Measurements from ENCODE around the gene PCLO. TPM values are rescaled to one million over a fixed set of nuclear protein-coding genes. Genes with fewer than 3 reads are reported as not detected.
"Not testable (repeated sequence)": the region's sequence is repeated elsewhere in the genome, so short reads cannot be mapped to it uniquely, and the experiment has no call there.

PCLO gene
- total and polyA plus RNA-seq, 5 experiments from 2014 or later = not detected

DNA sequence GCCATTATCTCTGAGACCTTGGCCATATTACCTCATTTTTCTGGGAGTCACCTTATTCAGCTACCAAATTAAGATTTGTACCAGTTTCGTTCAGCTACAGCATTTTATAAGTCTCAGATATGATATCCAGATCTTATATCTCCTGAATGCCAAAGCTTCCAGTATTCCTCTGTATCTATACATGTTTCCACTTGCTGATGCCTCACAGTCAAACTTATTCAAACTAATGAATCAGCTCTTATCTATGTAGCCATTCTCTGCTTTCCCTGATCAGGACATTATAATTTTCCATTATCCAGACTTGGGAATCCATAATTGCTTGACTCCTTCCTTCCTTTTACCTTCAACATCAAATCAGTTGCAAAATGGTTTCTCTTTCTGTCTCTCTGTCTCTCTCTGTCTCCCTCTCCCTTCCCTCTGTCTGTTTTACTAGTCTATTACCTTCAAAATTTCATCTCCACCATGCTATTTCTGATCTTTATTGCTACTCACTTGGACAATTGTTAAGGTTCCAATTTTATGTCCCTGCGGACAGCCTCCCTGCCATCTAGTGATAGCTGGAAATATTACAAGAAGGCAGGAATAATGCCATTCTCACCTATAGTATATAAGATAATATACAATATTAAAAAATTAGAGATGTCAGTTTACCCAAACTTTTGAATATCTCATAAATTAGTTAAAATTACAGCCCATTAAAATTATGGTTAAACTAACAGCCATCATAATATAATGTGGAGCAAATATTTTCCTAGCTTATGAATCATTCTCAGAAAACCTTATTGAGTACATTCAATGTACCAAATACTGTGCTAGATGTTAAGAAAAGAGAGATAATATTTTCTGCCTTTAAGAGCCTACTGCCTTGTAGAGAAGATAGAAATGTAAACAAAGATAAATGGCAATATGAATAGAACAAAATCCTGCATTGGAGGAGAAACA, 89.8 kb downstream of the PCLO start:
- no peaks in the 10 kb centered on the region for H3K27me3 Mint-ChIP-seq
- POLR2A ChIA-PET = no interaction called here
- ATAC-seq (no peak), DNase-seq (no peak)
- no peaks in the 10 kb centered on the region for H3K36me3 Mint-ChIP-seq
- no peak overlapping the region for H3K27ac Mint-ChIP-seq
- no peaks in the 10 kb centered on the region for H3K4me1 Mint-ChIP-seq
- peaks cover 0 to 8% (median 1%) of the 10 kb centered on the region in 9 donors for H3K9me3 Mint-ChIP-seq
- H3K4me3 Mint-ChIP-seq = no peak overlapping the region

DNA sequence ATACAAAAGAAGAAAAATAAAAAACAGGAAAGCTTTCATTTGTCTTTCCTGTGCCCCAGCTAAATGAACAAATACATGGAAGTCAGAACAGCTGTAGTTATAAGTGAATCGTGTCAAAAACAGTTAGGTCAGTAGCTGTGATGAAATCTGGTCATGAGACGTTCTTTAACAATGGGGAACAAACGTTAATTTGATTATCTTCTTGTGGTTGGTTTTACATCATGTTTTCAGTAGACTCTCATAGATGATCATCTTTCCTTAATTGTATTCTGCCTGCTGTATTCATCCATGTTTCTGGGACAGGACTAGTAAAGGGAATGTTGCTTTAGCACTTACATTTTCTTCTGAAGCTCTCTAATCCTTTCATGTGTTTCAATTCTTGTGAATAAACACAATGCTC, 97.0 kb downstream of the PCLO start:
- H3K36me3 Mint-ChIP-seq = no peaks in the 10 kb centered on the region
- POLR2A ChIA-PET = no interaction called here
- no peaks in the 10 kb centered on the region for H3K4me1 Mint-ChIP-seq
- DNase-seq (no peak), ATAC-seq (no peak)
- H3K27me3 Mint-ChIP-seq = no peaks in the 10 kb centered on the region
- H3K27ac Mint-ChIP-seq = no peak overlapping the region
- peaks cover 0 to 5% (median 0%) of the 10 kb centered on the region in 9 donors for H3K9me3 Mint-ChIP-seq
- H3K4me3 Mint-ChIP-seq = no peak overlapping the region

- H3K36me3 Mint-ChIP-seq = no peaks in the 10 kb centered on the region
- POLR2A ChIA-PET = no interaction called here
- H3K27ac Mint-ChIP-seq = no peak overlapping the region
- no peak overlapping the region for H3K4me3 Mint-ChIP-seq
- ATAC-seq = no peak
- H3K27me3 Mint-ChIP-seq = no peaks in the 10 kb centered on the region
- no peak for DNase-seq
- H3K9me3 Mint-ChIP-seq = peaks cover 0 to 17% (median 2%) of the 10 kb centered on the region in 9 donors
- H3K4me1 Mint-ChIP-seq = no peaks in the 10 kb centered on the region
Measured at GRCh38 chr7:83060218-83060617, 102.5 kb downstream of the PCLO start.

- H3K36me3 Mint-ChIP-seq = no peaks in the 10 kb centered on the region
- ATAC-seq = no peak
- no peaks in the 10 kb centered on the region for H3K27me3 Mint-ChIP-seq
- H3K4me1 Mint-ChIP-seq = no peaks in the 10 kb centered on the region
- POLR2A ChIA-PET = no interaction called here
- H3K9me3 Mint-ChIP-seq = peaks cover 0 to 17% (median 0%) of the 10 kb centered on the region in 9 donors
- no peak overlapping the region for H3K27ac Mint-ChIP-seq
- H3K4me3 Mint-ChIP-seq = no peak overlapping the region
- no peak for DNase-seq
Measured at GRCh38 chr7:83058667-83059066, 104.0 kb downstream of the PCLO start.

DNA sequence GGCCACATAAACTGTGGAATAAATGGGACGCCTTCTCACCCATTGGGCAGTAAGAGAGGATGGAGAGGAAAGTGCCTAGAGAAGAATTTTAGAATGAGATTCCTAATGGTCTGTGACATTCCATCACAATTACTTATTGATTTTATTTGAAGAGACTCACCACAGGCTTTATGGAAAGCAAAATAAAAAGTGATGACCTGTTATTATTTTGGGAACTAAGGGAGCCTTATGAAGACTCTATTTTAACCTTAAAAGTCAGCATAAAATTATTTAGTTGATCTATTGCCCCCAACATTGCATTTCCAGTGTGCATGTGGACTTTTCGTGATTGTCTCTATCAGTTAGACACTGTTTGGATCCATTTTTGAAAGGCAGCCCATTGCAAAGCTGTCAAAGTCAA, 107.5 kb downstream of the PCLO start:
- Mint-ChIP-seq H3K4me3 (no peak overlapping the region), H3K27ac (no peak overlapping the region), H3K4me1 (no peaks in the 10 kb centered on the region), H3K9me3 (peaks cover 0 to 12% (median 3%) of the 10 kb centered on the region in 9 donors), H3K27me3 (no peaks in the 10 kb centered on the region), H3K36me3 (no peaks in the 10 kb centered on the region)
- ATAC-seq (no peak), DNase-seq (no peak)
- POLR2A ChIA-PET = no interaction called here

DNA sequence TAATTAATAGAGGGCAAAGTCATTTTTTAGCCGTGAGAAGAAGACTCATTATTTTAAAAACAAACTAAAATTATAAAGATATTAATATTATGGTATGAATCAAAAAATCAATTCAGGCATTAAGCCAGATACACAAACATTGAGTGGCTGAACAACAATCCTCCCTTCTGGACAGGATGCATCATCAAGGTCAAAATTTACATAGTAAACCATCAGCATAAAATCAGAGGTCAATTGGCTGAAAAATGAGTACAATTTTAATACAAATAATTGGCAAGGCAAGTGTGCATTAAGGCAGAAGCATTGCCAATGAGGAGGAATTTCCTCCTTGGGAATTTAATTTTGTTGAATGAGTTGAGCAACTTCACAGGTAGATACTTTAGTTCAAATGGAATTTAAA, 108.2 kb downstream of the PCLO start:
- ATAC-seq = no peak
- Mint-ChIP-seq H3K36me3 (no peaks in the 10 kb centered on the region), H3K27ac (no peak overlapping the region), H3K4me1 (no peaks in the 10 kb centered on the region), H3K9me3 (peaks cover 0 to 10% (median 3%) of the 10 kb centered on the region in 9 donors), H3K4me3 (no peak overlapping the region), H3K27me3 (no peaks in the 10 kb centered on the region)
- POLR2A ChIA-PET = no interaction called here
- no peak for DNase-seq

GRCh38 chr7:83053965-83054364, 108.7 kb downstream of the PCLO start:
- Mint-ChIP-seq H3K9me3 (peaks cover 0 to 10% (median 1%) of the 10 kb centered on the region in 9 donors), H3K27ac (no peak overlapping the region), H3K4me1 (no peaks in the 10 kb centered on the region), H3K4me3 (no peak overlapping the region), H3K27me3 (no peaks in the 10 kb centered on the region), H3K36me3 (no peaks in the 10 kb centered on the region)
- POLR2A ChIA-PET = no interaction called here
- no peak for DNase-seq
- no peak for ATAC-seq

DNA sequence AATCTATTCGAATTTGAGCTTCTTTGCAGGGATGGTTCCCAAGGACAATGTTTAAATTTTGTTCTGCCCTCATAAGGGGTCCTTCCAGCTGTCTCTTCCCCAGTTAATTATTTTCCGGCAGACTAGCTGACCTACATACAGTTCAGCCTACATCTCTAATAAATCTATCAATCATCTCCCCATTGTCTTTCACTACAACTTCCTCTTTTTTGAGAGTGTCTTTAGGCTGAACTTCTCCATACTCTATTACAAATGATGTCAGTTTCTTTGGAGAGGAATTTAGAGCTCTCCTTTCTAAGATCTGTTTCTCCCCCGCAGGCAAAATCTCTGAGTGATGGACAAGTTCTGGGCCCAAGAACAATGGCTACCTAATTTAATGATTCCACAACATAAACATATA, 122.2 kb downstream of the PCLO start:
- Mint-ChIP-seq H3K4me3 (no peak overlapping the region), H3K9me3 (peaks cover 0 to 11% (median 0%) of the 10 kb centered on the region in 9 donors), H3K27me3 (no peaks in the 10 kb centered on the region), H3K36me3 (no peaks in the 10 kb centered on the region), H3K4me1 (no peaks in the 10 kb centered on the region), H3K27ac (no peak overlapping the region)
- ATAC-seq (no peak), DNase-seq (no peak)
- POLR2A ChIA-PET = no interaction called here

GRCh38 chr7:83038787-83039186, 123.9 kb downstream of the PCLO start:
- DNase-seq (no peak), ATAC-seq (no peak)
- peaks cover 0 to 11% (median 0%) of the 10 kb centered on the region in 9 donors for H3K9me3 Mint-ChIP-seq
- H3K4me3 Mint-ChIP-seq = no peak overlapping the region
- no peaks in the 10 kb centered on the region for H3K27me3 Mint-ChIP-seq
- no peak overlapping the region for H3K27ac Mint-ChIP-seq
- no peaks in the 10 kb centered on the region for H3K36me3 Mint-ChIP-seq
- H3K4me1 Mint-ChIP-seq = no peaks in the 10 kb centered on the region
- POLR2A ChIA-PET = no interaction called here

DNA sequence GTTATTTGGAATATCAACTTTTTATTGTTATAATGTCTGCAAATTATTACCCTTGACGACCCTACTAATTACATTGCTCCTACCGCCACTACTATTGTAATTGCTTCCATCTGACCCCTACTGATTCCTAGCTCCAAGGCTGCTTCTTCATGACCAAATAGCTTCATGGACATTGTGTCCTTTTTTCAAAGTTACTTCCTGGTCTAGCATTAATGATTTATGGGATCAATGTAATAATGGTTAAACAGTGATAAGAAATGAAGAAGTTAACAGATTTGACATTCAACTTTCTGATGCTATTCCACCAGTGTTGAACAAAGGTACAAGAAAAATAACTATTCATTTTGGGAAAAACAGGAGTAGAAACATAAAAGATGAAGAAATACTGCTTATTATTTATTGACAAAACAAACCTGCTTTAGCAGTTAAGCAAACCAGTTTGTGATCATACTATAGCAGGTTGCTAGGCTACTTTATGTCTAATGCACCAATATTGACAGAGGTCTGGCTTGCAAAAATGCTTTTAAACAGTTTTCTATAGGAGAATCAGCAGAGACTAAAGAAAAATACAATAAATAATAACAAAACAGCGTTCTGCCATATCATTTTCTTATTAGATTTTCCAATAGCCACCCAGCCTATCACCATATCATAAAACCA, 125.8 kb downstream of the PCLO start:
- POLR2A ChIA-PET = no interaction called here
- no peaks in the 10 kb centered on the region for H3K36me3 Mint-ChIP-seq
- H3K9me3 Mint-ChIP-seq = peaks cover 0 to 11% (median 3%) of the 10 kb centered on the region in 9 donors
- no peak overlapping the region for H3K4me3 Mint-ChIP-seq
- H3K27me3 Mint-ChIP-seq = no peaks in the 10 kb centered on the region
- ATAC-seq (no peak), DNase-seq (no peak)
- H3K4me1 Mint-ChIP-seq = no peaks in the 10 kb centered on the region
- no peak overlapping the region for H3K27ac Mint-ChIP-seq

GRCh38 chr7:83036130-83036529, 126.6 kb downstream of the PCLO start:
- no peak for ATAC-seq
- no peaks in the 10 kb centered on the region for H3K36me3 Mint-ChIP-seq

GRCh38 chr7:83032195-83032594, 130.5 kb downstream of the PCLO start:
- no peak overlapping the region for H3K27ac Mint-ChIP-seq
- no peaks in the 10 kb centered on the region for H3K36me3 Mint-ChIP-seq
- H3K27me3 Mint-ChIP-seq = no peaks in the 10 kb centered on the region
- H3K9me3 Mint-ChIP-seq = peaks cover 0 to 18% (median 3%) of the 10 kb centered on the region in 9 donors
- no peak for DNase-seq
- H3K4me1 Mint-ChIP-seq = no peaks in the 10 kb centered on the region
- POLR2A ChIA-PET = no interaction called here
- ATAC-seq = no peak
- no peak overlapping the region for H3K4me3 Mint-ChIP-seq

More at GRCh38 chr7:83036130-83036529, 126.6 kb downstream of the PCLO start:
- peaks cover 0 to 11% (median 4%) of the 10 kb centered on the region in 9 donors for H3K9me3 Mint-ChIP-seq
- POLR2A ChIA-PET = no interaction called here
- DNase-seq = no peak
- no peaks in the 10 kb centered on the region for H3K4me1 Mint-ChIP-seq
- no peak overlapping the region for H3K27ac Mint-ChIP-seq
- no peak overlapping the region for H3K4me3 Mint-ChIP-seq
- no peaks in the 10 kb centered on the region for H3K27me3 Mint-ChIP-seq

DNA sequence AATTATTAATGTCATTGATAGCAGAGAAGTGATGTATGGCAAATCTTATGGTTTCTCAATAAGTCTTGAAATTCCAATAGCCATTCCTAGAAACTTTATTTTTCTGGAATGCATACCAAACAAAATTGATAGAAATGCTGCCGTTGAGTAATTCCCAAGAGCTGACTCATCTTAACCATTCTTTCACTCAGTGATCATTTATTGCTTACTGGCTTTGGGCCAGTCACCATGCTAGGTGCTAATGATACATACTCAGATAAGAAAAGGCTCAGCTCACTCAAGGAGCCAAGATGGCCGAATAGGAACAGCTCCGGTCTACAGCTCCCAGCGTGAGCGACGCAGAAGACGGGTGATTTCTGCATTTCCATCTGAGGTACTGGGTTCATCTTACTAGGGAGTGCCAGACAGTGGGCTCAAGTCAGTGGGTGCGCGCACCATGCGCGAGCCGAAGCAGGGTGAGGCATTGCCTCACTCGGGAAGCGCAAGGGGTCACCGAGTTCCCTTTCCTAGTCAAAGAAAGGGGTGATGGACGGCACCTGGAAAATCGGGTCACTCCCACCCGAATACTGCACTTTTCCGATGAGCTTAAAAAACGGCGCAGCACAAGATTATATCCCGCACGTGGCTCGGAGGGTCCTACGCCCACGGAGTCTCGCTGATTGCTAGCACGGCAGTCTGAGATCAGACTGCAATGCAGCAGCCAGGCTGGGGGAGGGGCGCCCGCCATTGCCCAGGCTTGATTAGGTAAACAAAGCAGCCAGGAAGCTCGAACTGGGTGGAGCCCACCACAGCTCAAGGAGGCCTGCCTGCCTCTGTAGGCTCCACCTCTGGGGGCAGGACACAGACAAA, 138.6 kb downstream of the PCLO start:
- peaks cover 0 to 19% (median 10%) of the 10 kb centered on the region in 9 donors for H3K9me3 Mint-ChIP-seq
- peak in 1 of 10 donors; percentile 47 for DNase-seq
- H3K36me3 Mint-ChIP-seq = not testable (repeated sequence)

More for the DNA sequence above, 138.6 kb downstream of the PCLO start:
- ATAC-seq, H3K27me3 Mint-ChIP-seq, POLR2A ChIA-PET, H3K4me1 Mint-ChIP-seq, H3K27ac Mint-ChIP-seq, H3K4me3 Mint-ChIP-seq: not testable (repeated sequence)

Measured in naive thymus-derived CD8-positive, alpha-beta T cell (primary cell).